Mammary epithelial cell (primary cell): ENCODE data around the gene SHCBP1L.

Experiments
- EZH2 ChIP-seq: IDR thresholded peaks from 2 replicates; pipeline ENCODE4 v1.6.1; 2012; ENCODE audit warnings: low read length, inconsistent platforms, borderline replicate concordance
- TF ChIP-seq, protein P1 (sequence below), 2 donors: IDR thresholded peaks in 1 of 2; conservative IDR thresholded peaks in 1 of 2; 2 replicates each; pipeline ENCODE4 v1.5.1; 2011 to 2012; ENCODE audit warnings: inconsistent platforms in 2 of 2, low read length in 2 of 2, mild to moderate bottlenecking in 2 of 2, control low read depth in 1 of 2, low read depth in 1 of 2; ENCODE audit not compliant: insufficient read depth in 1 of 2; ENCODE audit errors: extremely low read depth in 1 of 2

DNA sequence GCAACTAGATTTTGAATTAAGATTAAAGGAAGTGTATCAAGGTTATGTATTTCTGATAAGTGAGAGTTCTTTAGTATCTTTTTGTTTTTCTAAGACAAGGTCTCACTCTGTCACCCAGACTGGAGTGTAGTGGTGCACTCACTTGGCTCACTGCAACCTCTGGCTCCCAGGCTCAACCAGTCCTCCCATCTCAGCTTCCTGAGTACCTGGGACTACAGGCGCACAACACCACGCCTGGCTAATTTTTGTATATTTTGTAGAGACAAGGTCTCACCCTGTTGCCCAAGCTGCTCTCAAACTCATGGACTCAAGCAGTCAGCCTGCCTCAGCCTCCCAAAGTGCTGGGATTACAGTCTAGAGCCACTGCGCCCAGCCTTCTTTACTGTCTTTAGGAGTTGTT lies 80.1 kb downstream of the SHCBP1L start:
- TF ChIP-seq, protein P1, sequence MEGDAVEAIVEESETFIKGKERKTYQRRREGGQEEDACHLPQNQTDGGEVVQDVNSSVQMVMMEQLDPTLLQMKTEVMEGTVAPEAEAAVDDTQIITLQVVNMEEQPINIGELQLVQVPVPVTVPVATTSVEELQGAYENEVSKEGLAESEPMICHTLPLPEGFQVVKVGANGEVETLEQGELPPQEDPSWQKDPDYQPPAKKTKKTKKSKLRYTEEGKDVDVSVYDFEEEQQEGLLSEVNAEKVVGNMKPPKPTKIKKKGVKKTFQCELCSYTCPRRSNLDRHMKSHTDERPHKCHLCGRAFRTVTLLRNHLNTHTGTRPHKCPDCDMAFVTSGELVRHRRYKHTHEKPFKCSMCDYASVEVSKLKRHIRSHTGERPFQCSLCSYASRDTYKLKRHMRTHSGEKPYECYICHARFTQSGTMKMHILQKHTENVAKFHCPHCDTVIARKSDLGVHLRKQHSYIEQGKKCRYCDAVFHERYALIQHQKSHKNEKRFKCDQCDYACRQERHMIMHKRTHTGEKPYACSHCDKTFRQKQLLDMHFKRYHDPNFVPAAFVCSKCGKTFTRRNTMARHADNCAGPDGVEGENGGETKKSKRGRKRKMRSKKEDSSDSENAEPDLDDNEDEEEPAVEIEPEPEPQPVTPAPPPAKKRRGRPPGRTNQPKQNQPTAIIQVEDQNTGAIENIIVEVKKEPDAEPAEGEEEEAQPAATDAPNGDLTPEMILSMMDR (conservative IDR thresholded peaks at IDR 0.05 in 1 of 2, IDR thresholded peaks at IDR 0.05 in 1 of 2; ENCODE audit: extremely low read depth in 1 of 2, insufficient read depth in 1 of 2, low read depth in 1 of 2, low read length in 2 of 2), result no peak
- no peak for TF ChIP-seq EZH2
